ENCODE data around the gene ARHGEF12.

Gene ARHGEF12

DNA sequence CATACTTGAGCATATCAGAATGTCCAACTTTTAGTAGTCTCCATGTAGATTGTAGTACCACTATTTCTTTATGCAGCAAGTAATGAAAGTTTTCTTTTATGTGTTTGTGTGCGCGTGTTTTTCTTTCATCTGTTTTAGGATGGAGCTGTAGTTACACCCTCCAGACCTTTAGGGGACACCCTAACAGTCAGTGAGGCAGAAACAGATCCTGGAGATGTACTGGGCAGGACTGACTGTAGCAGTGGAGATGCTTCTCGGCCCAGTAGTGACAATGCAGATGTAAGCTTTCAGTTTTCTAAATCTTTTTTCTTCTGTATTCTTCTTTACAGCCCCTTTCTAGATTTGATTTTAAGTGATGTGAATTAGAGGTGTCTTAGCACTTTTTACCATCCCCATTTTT is 95.4 kb downstream of the ARHGEF12 start:
- no peak for DNase-seq (ENCODE audit: low read depth)

DNA sequence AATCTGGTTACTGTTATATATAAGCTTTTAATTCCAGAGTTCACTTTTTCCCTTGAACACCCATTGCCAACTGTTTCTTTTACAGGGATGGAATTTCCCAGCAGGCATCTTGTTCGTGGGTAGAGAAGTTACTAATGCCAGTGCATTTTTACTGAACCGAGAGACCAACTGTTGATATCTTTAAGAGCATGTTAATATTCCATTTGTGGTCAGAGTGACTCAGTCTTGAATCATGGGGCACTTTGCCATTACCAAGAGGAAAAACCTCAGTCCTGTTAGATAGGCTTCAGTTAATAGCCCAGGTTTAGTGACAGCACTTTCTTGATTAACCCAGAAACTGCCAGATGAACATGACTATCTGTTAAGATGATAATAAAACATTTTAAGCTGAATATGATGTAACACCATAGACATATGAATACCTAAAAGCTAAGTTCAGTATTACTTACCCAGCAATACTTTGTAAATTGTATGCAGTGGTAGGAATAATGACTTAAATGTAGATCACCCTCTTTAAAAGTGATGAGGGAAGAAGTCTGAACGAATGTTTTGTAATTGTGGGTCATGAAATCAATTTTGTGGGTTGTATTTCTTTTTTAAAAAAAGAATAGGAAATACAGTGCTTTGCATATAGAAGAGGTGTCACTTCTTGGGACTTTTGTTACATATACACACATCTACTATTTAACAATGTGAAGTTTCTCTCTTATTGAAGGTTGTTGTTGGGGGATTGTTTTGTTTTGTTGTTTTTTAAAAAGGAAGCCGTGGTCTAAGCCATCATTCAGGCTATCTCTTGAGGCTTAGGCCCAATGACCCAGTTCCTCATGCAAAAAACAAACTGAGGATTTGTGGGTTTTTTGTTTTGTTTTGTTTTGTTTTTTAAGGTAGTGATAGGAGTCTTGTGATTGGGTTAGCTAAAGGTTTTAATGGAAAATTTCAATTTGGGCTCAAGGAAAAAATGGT is 96.1 kb downstream of the ARHGEF12 start:
- peak; percentile 99 for DNase-seq (ENCODE audit: low read depth)

DNA sequence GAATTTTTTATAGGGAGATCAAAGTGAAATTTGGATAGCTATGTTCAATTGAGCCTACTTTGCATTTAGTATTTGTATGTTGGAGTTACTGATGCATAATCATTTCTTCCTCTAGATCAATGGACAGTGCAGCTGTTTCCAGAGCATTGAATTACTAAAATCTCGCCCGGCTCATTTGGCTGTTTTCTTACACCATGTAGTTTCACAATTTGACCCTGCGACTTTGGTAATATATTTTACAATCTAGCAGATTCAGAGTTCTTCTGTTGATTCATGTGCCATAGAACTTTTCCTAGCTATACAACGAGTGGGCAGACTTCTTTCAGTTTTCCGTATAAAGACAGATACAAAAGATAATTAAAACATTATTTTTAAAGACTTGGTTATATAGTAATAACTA is 105.4 kb downstream of the ARHGEF12 start:
- DNase-seq (ENCODE audit: low read depth): no peak

GRCh38 chr11:120442031-120442430 is 105.8 kb downstream of the ARHGEF12 start:
- DNase-seq (ENCODE audit: low read depth): no peak

DNA sequence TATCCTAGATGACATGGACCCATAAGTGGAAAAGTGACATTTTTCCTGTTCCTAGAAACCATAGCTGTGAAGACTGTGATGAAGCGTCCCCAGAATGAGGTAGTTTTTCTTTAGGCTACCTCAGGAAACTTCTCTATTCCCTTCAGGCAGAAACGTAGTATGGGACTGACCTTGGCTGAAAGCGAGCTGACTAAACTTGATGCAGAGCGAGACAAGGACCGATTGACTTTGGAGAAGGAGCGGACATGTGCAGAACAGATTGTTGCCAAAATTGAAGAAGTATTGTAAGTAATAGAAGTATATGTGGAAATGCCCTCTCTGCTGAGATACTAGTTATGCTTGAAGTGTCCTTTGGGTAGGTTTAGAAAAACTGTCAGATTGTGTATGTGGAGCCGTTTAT is 110.6 kb downstream of the ARHGEF12 start:
- no peak for DNase-seq (ENCODE audit: low read depth)

GRCh38 chr11:120448240-120448639 is 112.0 kb downstream of the ARHGEF12 start:
- DNase-seq (ENCODE audit: low read depth): no peak

DNA sequence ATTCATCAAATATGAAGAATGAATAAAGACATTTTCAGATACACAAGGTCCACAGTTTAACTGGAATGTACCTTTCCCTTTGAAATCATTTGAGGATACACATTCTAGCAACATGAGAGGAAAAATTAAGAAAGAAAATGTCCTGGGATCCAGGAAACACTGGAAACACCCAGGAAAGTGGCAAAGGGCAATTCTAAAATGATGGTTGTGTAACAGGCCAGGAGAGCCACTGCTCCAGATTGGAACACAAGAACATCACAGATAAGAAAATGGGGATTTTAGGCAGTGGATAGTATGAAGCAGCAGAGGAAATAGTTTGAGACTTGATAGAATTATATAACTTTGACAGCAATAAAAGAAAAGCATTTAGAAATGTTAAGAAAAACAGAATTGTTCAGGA is 119.3 kb downstream of the ARHGEF12 start:
- no peak for DNase-seq (ENCODE audit: low read depth)

- DNase-seq (ENCODE audit: low read depth): no peak
These were observed 121.8 kb downstream of the ARHGEF12 start for GRCh38 chr11:120457996-120458395.

GRCh38 chr11:120462825-120463224 is 126.6 kb downstream of the ARHGEF12 start:
- no peak for DNase-seq (ENCODE audit: low read depth)

DNA sequence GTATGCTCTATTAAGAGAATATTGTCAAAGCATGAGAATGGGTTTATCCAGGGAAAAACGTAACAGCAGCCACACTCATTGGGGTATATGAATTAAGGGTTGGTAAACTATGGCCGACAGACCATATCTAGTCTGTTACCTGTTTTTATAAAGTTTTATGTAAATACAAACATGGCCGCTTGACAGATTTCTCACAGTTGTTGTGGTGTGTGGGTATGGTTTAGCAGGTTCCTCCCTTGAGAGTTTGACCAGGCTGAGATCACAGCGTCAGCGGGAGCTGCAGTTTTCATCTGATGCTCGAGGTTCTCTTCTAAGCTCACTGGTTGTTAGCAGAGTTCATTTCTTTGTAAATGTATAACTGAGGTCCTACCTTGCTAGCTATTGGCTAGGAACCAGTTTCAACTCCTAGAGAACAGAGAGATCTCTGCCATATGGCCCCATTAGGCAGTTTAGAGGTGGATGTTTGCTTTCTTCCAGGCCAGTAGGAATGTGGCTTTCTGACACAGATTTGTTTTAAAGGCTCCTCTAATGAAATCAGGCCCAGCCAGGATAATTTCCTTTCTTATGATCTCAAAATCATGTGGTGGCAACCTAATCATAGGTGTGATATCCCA is 129.8 kb downstream of the ARHGEF12 start:
- DNase-seq (ENCODE audit: low read depth): no peak

DNA sequence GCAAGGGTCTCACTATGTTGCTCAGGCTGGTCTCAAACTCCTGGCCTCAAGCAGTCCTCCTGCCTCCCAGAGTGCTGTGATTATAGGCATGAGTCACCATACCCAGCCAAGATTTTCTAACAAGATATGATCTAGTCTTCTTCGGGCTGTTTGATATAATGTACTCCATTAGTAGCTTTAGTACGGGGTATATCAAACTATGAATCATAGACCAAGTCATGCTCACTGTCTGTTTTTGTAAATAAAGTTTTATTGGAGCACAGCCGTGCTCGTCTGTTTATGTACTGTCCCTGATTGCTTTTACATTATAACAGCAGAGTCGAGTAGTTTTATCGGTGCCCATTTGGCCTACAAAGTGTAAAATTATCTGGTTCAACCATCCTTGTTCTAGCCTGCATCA is 131.4 kb downstream of the ARHGEF12 start:
- no peak for DNase-seq (ENCODE audit: low read depth)

DNA sequence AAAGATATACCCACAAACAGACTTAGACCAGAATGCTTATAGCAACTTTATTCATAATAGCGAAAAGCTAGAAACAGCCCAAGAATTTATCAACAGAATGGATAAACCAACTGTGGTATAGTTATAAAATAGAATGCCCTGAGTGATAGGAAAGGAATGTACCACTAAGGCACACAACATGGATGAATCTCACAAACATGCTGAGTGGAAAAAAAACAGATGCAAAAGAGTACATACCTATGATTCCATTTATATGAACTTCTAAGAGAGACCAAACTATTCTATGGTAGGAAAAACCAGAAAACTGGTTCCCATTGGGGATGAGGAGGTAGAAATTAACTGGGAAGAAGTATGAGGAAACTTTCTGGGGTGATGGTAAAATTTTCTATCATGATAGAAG is 134.9 kb downstream of the ARHGEF12 start:
- DNase-seq (ENCODE audit: low read depth): peak; percentile 79

DNA sequence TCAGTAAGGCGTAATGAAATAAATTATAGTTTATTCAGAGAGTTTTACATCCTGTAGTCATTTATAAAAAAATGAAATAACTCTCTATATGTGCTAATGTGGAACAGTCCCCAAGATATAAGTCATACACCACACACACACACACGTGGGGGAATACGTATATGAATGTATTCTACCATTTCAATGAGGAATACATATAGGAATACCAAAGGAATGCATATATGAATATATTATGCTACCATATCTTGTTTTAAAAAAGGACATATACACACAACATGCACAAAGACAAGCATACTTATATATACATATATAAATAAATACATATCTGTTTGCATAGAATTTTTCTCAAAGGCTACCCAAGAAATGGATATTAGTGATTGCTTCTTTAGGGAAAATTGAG is 135.8 kb downstream of the ARHGEF12 start:
- no peak for DNase-seq (ENCODE audit: low read depth)

DNA sequence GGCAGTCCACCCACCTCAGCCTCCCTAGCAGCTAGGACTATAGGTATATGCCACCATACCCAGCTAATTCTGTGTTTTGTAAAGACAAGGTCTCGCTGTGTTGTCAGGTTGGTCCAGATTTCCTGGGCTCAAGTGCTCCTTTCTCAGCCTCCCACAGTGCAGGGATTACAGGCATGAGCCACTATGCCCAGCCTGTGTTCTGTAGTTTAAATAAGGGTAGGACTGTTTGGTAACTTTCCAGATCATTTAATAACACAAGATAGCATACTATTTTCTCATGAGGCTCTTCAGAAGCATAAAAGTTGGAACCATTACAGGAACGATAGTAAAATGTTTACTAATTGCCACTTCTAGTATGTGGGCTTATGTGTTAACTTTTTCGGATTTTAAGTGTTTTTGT is 137.3 kb downstream of the ARHGEF12 start:
- no peak for DNase-seq (ENCODE audit: low read depth)

GRCh38 chr11:120482149-120482548 is 145.9 kb downstream of the ARHGEF12 start:
- DNase-seq (ENCODE audit: low read depth): peak; percentile 8

- no peak for DNase-seq (ENCODE audit: low read depth)
These were observed 148.5 kb downstream of the ARHGEF12 start for GRCh38 chr11:120484722-120485121.

DNA sequence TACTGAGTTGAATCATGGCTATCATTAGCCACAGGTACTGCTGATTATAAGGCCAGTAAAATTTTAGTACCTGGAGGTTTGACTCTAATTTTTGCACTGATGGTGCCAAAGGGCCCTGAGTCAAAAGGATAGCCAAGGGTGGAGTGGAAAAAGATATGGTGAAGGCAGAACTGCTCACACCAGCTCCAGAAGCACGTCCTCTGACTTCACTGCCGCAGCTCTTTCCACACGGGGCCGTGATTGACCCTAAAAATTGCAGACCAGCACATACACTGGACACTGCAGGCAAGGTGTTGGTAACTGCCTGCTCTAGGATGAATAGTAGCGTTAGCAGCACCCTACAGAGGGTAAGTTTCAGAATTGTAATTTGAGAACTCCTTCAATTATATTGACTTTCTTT is 149.9 kb downstream of the ARHGEF12 start:
- DNase-seq (ENCODE audit: low read depth): no peak

DNA sequence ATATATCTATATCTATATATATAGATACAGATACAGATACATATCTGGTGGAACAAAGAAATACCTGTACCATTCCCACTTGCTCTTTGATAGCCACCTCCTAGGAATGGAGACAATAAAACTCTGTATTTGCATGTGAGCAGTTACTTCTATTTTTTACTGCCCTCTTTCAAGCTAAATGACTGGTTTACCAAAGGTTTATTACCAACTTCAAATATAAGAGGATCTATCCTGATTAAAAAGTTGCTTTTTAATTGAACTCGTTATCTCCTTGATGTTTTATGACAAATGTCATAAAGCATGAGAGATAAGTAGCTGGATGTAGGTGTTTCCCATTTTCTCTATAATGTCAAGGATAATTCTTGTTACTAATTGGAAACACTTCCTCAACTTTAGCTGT is 153.6 kb downstream of the ARHGEF12 start:
- no peak for DNase-seq (ENCODE audit: low read depth)

DNA sequence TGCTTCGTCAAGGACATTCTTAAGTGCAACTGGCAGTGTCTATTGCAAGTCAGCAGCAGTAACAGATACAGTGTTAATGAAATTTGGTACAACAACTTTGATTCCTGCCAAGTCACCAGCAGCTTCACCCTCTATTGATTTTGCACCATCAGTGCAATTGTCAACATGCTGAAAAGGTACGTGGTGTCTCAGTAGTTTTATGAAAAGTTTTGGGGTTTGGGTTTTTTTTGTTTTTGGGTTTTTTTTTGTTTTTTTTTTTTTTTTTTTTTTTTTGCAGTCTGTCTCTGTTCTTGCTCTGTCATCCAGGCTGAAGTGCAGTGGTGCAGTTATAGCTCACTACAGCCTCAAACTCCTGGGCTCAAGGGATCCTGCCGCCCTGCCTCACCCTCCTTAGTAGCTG is 156.3 kb downstream of the ARHGEF12 start:
- no peak for DNase-seq (ENCODE audit: low read depth)

DNA sequence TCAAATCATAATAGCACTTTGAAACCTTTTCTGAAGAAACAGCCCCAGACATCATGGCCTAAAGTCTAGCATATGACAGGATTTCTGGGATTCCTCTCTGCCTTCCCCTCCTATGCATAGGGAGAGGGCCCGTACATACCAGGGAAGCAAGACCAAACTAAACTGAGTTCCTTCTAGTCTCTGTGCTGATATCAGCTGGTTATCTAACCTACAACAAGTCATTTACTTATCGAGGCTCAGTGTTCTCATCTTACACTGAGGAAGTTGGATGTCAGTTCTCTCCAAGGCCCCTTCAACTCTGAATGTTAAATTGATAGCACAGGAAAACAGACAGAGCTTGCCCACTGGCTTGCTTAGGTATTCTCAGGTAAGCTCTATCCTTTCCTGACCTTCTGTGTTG is 158.4 kb downstream of the ARHGEF12 start:
- DNase-seq (ENCODE audit: low read depth): no peak

- DNase-seq (ENCODE audit: low read depth): no peak
These were observed 162.9 kb downstream of the ARHGEF12 start for GRCh38 chr11:120499088-120499487.

- DNase-seq (ENCODE audit: low read depth): no peak
These were observed 163.6 kb downstream of the ARHGEF12 start for GRCh38 chr11:120499859-120500258.

DNA sequence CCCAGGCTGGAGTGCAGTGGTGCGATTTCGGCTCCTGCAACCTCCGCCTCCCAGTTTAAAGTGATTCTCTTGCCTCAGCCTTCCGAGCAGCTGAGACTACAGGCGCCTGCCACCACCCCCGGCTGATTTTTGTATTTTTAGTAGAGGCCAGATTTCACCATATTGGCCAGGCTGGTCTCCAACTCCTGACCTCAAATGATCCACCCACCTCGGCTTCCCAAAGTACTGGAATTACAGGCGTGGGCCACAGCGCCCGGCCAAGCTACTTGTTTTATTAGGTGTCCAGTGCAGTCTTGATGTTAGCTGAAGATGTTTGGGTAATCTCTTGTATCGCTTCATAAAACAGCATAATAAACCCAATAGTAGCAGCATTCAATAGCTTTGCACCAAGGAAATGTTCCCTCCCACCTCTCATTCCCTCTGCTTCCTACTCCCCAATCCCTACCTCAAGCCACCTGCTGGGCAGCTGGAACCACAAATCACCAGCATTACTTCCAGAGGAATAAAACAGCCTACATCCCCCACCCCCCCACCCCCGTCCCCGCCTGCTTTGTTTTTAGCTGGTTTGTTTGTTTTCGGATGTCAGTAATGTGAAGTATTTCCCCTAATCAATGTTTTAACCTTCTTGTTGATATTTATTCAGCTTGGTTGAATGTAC is 164.3 kb downstream of the ARHGEF12 start:
- no peak for DNase-seq (ENCODE audit: low read depth)

Measured in GM04503 (cell line).